ENCODE results near the gene HPGDS.
"Not testable (repeated sequence)": the region's sequence is repeated elsewhere in the genome, so short reads cannot be mapped to it uniquely, and the experiment has no call there.

HPGDS gene

DNA sequence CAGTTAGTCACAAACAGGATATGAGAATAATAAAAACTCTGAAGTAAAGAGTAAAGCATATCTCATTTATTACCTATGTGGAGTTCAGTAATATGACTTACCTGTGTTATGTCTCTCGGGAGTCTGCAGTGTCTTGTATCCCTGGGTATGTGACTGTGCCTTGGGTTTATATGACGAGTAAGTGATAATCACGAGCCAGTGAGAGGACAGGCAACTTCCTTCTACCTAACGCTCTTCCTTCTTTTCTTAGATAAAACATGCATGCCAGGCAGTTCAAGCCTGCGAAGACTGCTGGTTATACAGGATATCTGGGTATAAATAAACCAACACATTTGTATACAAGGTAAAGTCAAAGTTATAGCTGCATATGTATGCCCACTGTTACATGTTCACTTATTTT is at the start of gene HPGDS:
TSS of gene HPGDS (minus strand) at position 143 of the 400 bp plus-strand sequence. CDS start 8,207 bp downstream, outside the sequence.
- no peak for DNase-seq (ENCODE audit: low read depth in 2 of 2)

DNA sequence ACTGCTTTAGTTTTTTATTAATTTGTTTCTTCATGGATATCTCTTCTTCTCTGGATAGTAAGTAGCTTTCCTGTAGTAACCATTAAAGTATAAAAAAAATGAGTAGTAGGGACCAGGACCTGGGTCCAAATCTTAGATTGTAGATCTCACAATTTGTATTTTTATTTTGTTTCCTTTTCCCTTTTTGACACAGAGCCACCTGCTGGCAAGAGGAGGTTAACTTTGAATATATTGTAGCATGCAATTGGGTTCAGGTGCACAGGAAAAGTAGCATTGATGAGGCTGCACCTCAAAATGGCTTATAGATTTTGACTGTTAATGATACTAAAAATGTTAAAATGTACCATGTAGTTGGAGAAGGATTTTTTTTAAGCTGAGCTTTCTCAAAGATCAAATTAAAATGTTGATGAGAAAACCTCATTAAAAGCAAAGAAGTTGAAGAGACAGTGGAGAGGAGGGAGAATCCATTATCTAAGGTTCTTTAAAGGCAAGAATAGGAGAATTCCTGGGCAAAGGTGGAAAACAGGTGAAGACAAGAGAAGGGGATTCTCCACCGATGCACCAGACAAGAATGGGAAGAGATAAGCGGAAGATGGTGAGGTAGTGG is 48.3 kb upstream of the HPGDS start:
- no peak for DNase-seq (ENCODE audit: low read depth in 2 of 2)

DNA sequence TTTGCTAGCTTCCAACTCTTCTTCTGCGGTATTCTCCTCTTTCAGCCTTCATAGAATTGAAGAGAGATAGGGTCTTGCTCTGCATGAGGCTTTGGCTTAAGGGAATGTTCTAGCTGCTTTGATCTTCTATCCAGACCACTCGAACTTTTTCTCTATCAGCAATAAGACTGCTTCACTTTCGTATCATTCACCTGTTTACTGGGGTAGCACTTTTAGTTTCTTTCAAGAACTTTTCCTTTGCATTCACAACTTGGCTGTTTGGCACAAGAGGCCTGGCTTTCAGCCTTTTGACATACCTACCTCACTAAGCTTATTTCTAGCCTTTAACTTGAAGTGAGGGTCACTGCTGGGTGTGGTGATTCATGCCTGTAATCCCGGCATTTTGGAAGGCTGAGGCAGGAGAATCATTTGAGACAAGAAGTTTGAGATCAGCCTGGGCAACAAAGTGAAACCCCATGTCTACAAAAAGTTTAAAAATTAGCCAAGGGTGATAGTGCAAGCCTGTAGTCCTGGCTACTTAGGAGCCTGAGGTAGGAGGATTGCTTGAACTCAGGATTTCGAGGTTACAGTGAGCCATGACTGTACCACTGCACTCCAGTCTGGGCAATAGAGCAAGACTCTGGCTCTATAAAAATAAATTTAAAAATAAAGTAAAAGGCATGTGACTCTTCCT is 47.1 kb upstream of the HPGDS start:
- DNase-seq (ENCODE audit: low read depth in 2 of 2): no peak

DNA sequence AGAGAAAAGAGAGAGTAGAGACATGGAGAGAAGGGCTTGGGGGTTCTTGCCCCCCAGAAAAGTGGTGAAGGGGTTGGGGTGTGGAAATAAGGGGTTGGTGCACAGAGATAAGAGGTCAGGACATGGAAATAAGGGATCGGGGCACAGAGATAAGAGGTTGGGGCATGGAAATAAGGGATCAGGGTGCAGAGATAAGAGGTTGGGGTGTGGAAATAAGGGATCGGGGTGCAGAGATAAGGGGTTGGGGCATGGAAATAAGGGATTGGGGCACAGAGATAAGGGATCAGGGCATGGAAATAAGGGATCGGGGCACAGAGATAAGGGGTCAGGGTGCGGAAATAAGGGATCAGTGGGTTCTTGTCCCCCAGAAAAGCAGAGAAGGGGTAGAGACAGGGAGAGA is 45.3 kb upstream of the HPGDS start:
- not testable (repeated sequence) for DNase-seq (ENCODE audit: low read depth in 2 of 2)

DNA sequence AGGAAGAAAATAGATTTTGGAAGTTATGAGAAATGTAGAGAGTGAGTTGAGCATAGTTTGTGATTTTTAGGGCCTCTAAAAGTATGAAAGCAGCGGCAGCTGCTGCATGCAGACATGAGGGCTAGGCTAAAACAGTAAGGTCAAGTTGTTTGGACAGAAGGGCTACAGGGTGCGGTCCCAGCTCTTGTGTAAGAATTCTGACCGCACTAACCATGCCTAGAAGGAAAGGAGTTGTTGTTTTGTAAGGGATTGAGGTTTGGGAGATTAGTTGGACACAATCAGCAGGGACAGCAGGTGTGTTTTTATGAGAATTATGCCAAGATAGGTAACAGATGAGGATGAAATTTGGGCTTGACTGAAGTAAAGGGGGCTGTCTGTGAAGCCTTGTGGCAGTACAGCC is 42.8 kb upstream of the HPGDS start:
- not testable (repeated sequence) for DNase-seq (ENCODE audit: low read depth in 2 of 2)

DNA sequence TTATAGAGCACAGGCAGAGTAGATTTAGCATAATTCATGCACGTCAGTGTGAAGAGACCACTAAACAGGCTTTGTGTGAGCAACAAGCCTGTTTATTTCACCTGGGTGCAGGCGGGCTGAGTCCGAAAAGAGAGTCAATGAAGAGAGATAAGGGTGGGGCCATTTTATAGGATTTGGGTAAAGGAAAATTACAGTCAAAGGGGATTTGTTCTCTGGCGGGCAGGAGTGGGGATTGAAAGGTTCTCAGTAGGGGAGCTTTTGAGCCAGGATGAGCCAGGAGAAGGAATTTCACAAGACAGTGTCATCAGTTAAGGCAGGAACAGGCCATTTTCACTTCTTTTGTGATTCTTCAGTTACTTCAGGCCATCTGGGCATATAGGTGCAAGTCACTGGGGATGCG is 40.3 kb upstream of the HPGDS start:
- DNase-seq (ENCODE audit: low read depth in 2 of 2): not testable (repeated sequence)

DNA sequence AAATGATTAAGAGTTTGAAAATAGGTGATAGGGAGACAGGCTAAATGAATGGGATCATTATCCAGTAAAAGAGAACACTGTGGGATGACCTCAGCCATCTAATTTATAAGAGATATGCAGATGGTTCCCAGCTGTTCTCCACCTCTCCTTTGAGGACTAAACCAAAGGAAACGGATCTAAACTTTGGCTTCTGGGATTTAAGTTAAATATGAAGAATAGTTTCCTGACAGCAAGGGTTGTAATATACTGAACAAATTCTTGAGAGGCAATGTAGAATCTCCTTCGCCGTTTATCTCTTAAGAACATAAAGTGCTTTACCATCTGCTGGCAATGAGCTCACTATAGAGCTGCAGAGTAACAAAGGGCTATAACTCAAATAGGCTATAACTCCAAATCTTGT is 35.4 kb upstream of the HPGDS start:
- no peak for DNase-seq (ENCODE audit: low read depth in 2 of 2)

DNA sequence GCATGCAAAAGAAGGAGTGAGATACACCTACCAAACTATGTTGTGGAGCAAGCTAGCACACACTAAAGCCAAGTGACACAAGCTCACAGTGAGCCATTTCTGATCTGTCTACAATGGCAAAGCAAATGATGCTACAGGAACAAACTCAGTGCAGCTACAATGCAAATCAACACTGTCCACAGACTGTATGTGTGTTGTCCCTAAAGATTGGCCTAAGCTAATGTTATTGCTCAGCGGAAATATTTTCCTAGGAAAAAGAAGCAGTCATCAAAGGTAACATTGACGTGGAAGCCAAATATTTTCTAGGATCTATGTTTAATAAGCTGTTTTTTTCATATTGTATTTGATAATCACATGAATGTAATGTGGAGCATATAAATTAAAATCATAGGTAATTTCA is 34.7 kb upstream of the HPGDS start:
- no peak for DNase-seq (ENCODE audit: low read depth in 2 of 2)

DNA sequence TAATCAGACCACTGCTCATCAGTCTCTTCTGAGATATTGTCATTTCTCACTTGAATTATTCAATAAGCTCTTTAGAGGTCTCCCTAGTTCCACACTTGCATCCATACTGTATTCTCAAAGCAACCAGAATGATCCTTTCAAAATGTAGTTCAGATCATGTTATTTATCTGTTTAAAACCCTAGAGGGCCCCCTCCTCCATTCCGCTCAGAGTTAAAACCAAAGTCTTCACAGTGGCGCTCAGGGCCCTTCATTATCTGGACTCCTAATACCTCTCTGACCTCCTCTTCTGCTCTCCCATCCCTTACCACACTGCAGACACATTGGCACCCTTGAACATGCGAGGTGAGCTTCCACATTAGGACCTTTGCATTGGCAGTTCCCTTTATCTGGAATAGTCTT is 32.7 kb upstream of the HPGDS start:
- no peak for DNase-seq (ENCODE audit: low read depth in 2 of 2)

DNA sequence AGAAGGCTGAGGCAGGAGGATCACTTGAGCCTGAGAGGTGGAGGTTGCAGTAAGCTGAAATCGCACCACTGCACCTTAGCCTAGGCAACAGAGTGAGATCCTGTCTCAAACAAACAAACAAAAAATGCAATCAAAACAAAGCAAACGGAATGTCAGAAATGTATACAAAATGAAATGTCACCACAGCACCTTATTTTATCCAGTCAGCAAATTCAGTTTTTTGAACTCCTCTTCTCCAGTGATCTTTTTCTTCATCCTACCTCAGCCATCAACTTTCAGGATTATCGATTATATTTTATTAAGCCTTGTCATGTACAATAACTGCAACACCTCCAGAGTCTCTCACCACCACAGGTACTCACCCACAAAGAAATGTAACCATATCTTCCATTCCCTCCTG is 31.1 kb upstream of the HPGDS start:
- no peak for DNase-seq (ENCODE audit: low read depth in 2 of 2)

DNA sequence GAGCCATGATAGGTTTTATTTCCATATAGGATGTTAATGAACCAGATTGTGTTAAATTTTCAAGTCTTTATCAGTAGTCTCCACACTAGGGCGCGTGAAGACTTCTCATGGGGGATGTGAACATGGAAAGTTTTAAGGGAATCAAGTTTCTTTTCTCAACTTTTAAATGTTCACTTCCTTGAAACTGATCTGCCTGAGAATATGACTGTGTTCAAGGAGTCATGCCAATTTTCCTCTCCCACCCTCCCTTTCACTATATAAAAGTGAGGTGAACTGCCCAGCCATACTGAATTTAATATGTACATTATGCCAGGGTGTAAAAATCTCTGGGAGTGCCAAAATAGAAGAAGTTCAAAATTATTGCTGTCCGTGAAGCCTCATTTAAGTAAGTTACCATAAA is 30.4 kb upstream of the HPGDS start:
- DNase-seq (ENCODE audit: low read depth in 2 of 2): no peak

DNA sequence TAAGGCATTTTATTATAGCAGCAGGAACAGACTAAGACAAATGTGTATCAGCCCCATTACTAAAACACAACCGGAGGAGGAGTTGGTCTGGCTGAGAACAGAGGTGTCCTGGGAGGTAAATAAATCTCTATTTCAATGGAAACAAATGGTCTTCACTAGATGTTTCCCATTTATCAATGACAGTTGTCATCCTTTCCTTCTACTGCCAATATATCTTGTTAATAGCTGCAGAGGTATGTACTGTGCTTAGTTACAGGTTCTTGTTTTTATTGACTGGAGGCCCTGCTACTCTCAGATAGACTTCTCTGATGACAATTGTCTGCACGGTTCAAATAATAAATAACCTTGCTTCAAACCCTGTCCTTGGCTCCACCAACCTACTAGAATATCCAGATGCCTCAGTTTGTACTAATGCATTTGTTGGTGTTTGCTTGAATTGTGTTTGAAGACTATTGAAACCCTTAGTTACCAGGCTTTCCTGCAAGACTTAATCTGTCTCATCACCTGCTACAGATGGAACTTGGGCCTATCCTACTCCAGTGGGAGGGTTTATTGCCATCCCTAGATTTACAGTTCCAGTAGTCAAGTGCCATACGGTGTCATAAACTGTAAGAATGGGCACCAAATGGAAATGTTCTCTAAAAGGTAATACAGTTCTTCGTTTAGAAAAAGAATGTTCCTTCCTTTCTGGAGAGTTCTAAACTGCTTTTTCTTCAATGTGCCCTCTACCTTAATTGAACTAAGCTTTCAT is 29.8 kb upstream of the HPGDS start:
- DNase-seq (ENCODE audit: low read depth in 2 of 2): no peak

DNA sequence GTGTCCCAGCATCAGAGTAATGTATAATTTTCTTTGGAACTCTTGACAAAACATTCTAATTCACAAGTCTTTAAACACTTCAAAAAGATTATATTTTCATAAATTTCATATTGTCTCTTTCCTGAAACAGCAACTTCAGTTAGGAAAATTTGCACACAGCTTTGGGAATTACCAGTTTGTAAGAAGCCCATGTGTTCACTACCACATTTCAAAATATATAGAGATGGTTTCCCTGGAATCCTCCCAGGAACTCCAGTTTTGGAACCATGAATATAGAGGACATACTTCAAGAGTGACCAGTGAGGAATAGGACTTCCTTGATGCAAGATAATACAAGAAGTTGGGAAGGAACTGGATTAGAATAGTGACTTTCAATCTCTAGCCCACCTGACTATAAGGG is 28.7 kb upstream of the HPGDS start:
- DNase-seq (ENCODE audit: low read depth in 2 of 2): no peak

DNA sequence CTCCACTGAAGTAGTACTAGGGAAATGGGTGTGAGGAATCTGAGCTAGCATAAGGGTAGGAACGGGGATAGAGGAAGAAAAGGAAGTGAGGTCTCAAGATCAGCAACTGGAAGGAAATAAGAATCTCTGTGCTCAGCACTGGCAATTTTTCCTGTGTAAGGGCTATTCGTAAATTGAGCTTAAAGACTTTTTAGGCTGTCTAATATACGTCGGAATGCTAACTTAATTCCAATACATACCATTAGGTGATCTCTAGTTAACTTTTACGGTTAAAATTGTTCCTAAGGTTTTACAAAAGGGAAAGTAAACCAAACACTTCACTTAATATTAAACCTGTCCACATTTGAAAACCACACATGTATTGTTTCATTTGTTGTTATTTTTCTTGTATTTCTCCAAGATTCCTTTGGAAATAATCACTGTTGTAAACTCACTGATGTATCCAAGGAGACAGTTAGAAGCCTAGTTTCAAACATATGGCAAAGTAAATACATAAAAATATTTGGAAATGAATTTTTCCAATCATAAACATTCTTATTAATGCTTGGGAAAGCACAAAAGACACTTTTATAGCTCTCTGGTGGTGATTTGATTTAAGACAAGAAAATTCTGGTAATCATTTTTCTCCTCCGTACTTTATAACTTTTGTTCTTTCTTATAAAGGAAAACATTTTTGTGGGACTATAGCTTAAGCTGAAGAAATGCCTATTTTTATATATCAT is 28.1 kb upstream of the HPGDS start:
- DNase-seq (ENCODE audit: low read depth in 2 of 2): no peak

DNA sequence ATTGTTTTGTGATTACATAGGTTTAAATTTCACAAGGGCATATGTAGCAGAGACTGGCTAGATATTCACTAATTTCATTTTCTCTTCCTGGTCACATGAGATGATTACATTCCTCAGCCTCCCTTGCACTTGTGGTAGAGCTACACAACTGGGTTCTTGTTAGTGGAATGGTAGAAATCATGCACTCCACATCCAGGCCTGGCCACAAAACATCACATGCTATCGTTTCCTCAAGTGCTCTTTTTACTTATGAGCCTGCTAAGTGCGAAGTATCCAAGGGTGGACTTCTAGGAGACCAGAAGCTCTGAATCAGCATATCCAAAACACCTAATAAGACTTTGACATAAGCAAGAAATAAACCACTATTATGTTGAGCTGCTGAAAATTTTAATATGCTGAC is 26.4 kb upstream of the HPGDS start:
- no peak for DNase-seq (ENCODE audit: low read depth in 2 of 2)

DNA sequence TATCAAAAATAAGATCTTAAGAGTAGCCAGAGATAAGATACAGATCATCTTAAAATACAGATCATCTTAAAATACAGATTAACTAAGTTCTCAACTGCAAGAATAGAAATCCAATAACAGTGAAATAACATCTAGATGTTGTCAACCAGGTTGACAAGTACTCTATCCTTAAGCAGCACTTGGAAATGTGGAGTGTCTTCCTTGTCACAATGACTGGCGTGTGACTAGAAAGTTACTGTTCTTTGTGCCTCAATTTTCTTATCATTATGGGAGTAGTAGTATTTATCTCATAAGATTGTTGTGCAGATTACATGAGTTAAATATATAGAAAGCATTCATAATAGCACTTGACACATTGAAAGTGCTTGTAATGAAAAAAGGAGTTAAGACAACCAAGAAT is 25.8 kb upstream of the HPGDS start:
- DNase-seq (ENCODE audit: low read depth in 2 of 2): no peak

DNA sequence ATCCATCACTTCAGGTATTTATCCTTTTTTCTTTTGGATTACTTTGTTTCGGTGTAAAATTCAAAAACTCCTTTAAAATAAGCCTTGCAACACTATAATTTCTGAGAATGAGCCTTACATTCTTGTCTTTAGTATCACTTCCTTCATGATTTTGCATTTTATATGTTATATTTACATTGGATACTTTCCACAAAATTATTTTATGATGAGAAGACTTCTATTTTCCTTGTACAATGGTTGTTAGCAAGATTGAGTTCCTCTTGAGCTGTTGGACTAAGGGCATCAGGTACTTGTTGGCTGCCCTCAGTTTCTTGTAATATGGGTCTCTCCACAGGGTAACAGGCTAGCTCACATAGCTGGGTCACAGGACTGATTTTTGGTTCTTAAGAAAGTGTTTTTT is 22.7 kb upstream of the HPGDS start:
- no peak for DNase-seq (ENCODE audit: low read depth in 2 of 2)

DNA sequence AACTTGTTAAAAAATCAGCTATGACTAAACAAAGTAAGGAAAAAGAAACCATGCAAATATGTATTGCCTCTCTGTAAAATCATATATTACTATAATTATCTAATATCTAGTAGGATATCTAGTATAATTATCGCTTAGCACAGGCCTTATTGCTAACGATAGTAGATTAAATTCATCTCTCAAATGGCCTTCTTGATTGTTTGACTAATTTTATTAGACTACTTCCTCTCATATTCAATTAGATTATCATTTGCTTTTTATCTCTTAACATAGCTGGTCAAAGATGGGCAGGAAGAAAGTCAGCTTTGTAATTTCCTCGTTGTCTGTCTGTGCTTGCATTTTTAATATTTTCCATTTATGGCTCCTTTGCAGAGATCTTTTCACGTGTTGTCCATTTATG is 21.9 kb upstream of the HPGDS start:
- no peak for DNase-seq (ENCODE audit: low read depth in 2 of 2)

DNA sequence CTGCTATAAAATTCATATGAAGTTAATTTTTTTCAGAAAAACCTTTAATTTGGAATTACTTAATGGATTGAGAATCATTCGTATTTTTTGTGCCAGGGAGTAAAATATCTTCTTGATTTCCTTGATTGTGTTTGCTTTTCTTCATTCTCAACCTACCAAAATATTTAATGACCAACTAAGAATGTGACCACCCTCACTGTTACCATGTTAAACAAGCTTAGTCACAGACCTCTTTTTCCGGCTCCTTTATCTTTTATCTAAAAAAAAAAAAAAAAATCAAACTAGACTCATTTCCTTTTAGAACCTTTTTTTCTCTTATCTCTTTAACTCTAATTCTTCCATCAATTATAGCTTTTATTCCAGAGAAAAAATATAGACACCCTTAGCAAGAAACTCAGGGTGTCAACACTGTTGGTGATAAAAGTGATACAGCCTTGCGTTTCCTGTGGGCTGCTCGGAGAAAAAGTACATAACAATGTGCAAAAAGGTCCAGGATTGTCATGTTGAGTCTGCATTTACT is 20.6 kb upstream of the HPGDS start:
- DNase-seq (ENCODE audit: low read depth in 2 of 2): no peak

DNA sequence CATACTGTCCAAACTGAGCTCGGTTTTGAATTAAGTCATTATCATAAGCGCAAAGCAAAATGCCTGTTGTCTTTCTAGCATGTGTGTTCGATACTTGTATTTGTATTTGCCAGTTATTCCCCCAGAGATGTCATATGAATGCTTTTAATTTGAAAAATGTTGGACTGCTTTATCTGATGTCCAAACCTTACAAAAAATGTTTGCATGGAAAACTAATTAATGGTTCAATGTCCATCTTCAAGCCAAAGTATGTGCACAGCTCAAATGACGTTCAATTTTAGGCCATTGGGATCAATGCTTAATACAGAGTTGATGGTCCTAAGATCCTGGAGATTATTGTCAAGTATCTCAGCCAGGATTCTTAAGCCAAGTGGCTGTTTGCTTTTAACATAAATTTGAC is 17.2 kb upstream of the HPGDS start:
- no peak for DNase-seq (ENCODE audit: low read depth in 2 of 2)

DNA sequence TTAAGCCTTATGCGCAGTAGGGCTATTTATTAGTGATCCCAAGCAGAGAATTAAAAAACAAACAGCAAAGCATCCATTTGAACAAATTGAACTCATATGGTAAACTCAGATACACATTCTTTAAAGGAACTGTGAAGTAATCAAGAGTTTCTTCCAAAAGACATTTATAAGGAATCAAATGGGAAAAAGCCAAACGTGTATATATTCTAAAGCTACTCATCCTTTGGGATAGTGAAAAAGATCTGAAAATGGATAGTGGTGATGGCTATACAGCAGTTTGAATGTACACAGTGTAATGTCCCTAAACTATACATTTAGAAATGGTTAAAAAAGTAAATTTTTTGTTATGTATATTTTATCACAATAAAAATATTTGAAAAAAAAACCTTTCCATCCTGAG is 16.6 kb upstream of the HPGDS start:
- no peak for DNase-seq (ENCODE audit: low read depth in 2 of 2)

DNA sequence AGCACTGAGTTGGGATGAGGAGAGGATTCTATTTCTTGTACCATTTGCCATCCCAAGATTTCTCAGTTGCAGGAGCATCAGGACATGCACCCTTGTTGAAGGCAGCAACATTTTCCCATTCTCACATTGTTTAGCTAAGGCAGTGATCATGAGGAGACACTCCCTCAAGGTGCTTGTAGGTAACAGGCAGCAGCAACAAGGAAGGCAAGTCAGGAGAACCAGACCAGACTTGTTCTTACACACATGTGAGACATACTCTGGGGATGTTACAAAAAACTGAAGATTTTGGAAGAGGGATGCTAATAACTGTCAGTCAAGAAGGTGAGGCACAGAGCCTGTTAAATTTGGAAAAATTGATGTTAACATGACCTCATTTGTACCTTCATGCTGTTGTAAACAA is 15.5 kb upstream of the HPGDS start:
- DNase-seq (ENCODE audit: low read depth in 2 of 2): no peak
